ENCODE measurements around the gene ZGLP1.
"Not testable (repeated sequence)": the region's sequence is repeated elsewhere in the genome, so short reads cannot be mapped to it uniquely, and the experiment has no call there.

Gene ZGLP1

GRCh38 chr19:10309423-10309822, at the start of gene ZGLP1:
Gene ZGLP1, minus strand, starts transcription at chr19:10309815.
- no peak for DNase-seq

GRCh38 chr19:10356431-10356830, 46.8 kb upstream of the ZGLP1 start:
- no peak for DNase-seq

- DNase-seq = no peak
Measured at GRCh38 chr19:10353793-10354391, 44.3 kb upstream of the ZGLP1 start.

- no peak for DNase-seq
Measured at GRCh38 chr19:10352764-10353671, 43.4 kb upstream of the ZGLP1 start.

GRCh38 chr19:10346509-10346908, 36.9 kb upstream of the ZGLP1 start:
- DNase-seq = no peak

GRCh38 chr19:10344780-10345179, 35.2 kb upstream of the ZGLP1 start:
- no peak for DNase-seq

GRCh38 chr19:10343495-10343894, 33.9 kb upstream of the ZGLP1 start:
- no peak for DNase-seq

GRCh38 chr19:10339977-10340376, 30.4 kb upstream of the ZGLP1 start:
- no peak for DNase-seq

GRCh38 chr19:10339380-10339960, 29.9 kb upstream of the ZGLP1 start, which contains the start of gene ICAM3:
Gene ICAM3, minus strand, starts transcription at chr19:10339624. Its CDS starts 10 bp downstream, at chr19:10339614.
- no peak for DNase-seq

GRCh38 chr19:10338940-10339339, 29.3 kb upstream of the ZGLP1 start:
- DNase-seq = no peak

- DNase-seq = not testable (repeated sequence)
Measured at GRCh38 chr19:10336725-10337124, 27.1 kb upstream of the ZGLP1 start.

- no peak for DNase-seq
Measured at GRCh38 chr19:10335352-10335985, 25.9 kb upstream of the ZGLP1 start.

GRCh38 chr19:10334588-10335351, 25.2 kb upstream of the ZGLP1 start:
- DNase-seq = peak; percentile 70

GRCh38 chr19:10333758-10334587, 24.4 kb upstream of the ZGLP1 start:
- peak; percentile 56 for DNase-seq

GRCh38 chr19:10332965-10333757, 23.5 kb upstream of the ZGLP1 start, which contains the start of gene RAVER1:
Gene RAVER1, minus strand, starts transcription at chr19:10333529. Its CDS starts 22 bp downstream, at chr19:10333507.
- DNase-seq = peak; percentile 98

GRCh38 chr19:10332158-10332964, 22.7 kb upstream of the ZGLP1 start:
- DNase-seq = no peak

GRCh38 chr19:10329555-10329954, 19.9 kb upstream of the ZGLP1 start:
- DNase-seq = no peak

- no peak for DNase-seq
Measured at GRCh38 chr19:10328558-10329429, 19.2 kb upstream of the ZGLP1 start.

- no peak for DNase-seq
Measured at GRCh38 chr19:10327793-10328192, 18.2 kb upstream of the ZGLP1 start.
